Activated T-cell treated with anti-CD3 and anti-CD28 coated beads, Interleukin-2, amount 50 U/mL, for 1 hour (primary cell): ENCODE data around the gene MYO3B.
"Not testable (repeated sequence)": the region's sequence is repeated elsewhere in the genome, so short reads cannot be mapped to it uniquely, and the experiment has no call there.

Experiments used
- DNase-seq: peaks from one replicate; pipeline ENCODE4 v3.0.0-alpha.2; 2020

The MYO3B gene

GRCh38 chr2:170674282-170674681, 496.3 kb downstream of the MYO3B start:
- DNase-seq, result not testable (repeated sequence)

DNA sequence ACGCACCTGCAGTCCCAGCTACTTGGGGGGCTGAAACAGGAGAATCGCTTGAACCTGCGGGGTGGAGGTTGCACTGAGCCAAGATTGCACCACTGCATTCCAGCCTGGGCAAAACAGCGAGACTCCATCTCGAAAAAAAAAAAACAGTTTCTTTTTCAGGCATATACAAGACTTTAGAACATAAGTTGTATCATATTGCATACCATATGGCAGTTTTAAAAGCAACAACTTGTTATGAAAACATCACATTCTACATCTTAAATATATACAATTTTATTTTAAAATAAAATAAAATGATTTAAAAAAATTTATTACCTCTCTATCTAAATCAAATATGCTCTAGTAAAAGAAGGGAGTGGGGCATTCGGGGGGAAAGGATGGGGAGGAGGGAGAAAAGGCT, 497.8 kb downstream of the MYO3B start:
- DNase-seq, result no peak

DNA sequence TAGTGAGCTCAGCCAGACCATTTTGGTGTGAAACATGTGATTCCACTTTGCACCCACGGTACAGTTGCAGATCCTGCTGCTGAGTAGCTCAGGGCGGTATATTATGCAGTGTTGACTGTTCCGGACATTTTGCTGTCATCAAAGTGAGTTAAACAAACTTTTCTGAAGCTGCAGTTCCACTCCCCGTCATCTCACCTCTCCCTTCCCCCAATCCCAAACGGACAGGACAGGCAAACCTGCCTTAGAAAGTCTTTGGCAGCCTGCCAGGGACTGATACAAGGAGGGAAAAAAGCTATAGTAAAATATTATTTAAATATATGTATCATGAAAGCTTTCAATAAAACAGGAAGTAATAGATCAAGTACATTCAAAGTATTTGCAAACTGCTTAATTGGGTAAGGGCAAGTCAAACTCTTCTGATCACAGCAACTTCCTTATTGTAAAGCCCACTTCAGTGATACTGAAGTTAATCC, 501.7 kb downstream of the MYO3B start:
- DNase-seq, result no peak

DNA sequence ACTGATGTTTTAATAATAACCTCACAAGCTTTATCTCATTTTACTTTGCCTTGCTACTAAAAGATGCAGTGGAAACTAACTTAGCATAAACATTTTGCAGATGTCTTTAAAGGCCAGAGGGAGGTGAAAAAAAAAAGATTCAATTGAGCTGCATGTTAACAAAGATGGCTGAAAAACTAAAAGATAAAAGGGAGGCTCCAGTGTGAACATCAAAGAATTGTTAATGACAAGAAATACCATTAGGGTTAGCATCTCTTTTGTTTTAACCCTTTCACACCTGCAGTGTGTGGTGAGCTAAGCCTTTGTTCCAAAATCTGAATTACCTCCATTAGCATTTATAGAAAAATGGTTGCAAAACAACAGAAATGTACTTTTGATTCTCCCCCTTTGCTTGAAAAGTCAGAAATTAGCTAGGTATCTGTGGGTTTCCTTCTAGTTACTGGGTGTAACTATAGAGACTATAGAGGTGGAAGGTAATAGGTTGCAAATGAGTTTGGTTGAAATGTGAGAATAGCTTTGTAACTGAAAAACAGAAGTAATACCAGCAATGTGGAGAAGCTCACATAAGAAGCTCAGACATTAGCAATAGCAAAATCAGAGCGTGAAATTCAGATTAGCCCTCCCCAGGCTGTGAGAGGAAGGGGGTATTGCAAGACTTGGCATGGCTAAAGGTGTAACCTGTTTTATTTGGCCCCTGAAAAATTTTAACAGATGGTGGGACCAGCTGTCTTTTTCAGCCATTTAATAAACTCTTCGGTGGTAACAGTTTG, 502.4 kb downstream of the MYO3B start:
- no peak for DNase-seq

- DNase-seq, result no peak
Measured at GRCh38 chr2:170681311-170681710, 503.4 kb downstream of the MYO3B start.

- DNase-seq, result no peak
Measured at GRCh38 chr2:170685591-170685990, 507.6 kb downstream of the MYO3B start.

DNA sequence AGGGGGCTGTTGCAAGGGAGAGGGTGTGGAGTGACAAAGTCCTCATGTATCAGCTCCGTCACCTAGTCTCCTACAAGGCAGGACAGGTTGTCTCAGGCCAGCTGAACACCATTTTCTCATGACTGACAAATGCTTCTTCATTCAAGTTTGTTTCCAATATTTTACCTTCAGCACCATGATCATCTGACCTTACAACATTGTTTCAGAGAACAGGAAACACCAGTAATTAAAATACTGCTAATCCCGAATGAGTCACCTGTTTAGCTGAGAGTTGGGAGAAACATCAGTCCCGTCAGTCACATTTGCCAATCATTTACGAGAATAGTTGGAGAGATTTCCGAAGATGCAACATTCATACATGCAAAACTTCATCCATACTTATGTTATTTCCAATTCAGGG, 511.5 kb downstream of the MYO3B start:
- DNase-seq, result no peak

- DNase-seq, result no peak
Measured at GRCh38 chr2:170690640-170691039, 512.7 kb downstream of the MYO3B start.

DNA sequence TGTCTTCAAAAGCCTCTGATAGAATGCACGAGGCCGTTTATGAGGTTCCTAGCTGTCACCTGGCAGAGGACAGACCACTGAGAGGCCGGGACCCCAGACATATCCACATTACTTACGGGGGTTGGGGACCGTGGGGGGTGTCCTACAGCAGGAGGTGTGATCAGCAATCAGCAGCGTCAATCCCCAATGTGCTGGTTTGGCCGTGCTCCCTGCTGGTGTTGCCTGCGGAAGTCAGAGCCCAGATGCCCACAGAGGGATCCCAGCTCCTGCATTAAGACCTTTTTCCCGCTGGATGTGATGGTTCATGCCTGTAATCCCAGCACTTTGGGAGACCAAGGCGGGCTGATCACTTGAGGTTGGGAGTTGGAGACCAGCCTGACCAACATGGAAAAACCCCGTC, 516.4 kb downstream of the MYO3B start:
- no peak for DNase-seq

DNA sequence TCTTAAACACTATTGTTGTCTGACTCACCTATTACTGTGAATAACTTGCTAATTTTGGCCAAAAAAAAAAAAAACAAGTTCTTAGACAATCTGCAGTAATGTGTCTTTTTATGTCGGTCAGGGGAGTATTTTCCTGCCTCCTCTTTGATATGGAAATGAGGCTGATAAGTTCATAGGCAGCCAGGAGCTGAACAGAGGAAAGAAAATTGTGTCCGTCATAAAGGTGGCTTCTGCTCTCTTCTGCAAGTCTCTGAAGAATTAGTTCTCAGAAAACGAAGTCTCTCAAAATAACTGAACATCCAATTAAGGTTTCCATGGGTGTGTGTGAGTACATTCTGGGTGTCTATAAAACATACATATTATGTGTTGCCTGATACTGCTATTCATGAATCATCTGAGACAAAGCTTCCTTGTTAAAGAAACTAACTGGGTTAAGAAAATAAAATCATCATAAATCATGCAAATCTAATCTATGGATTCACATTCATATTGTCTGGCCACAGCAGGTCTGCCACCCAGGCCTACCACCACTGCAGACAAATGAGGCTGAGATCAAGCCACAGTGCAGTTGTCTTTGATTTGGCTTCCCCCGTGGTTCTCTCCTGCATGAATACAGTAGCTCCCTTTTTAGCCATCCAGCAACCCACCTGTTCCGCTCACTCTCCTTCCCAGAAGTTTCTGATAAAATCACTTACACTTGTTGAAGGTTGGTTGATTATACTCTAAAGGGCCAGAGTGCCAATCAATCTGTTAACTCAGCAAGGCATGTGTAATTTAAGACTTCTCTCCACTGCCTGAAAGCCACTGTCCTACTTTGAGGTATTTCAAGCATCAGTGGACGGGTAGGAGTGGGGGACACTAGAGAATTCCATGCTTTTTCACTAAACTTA, 517.8 kb downstream of the MYO3B start:
- no peak for DNase-seq

DNA sequence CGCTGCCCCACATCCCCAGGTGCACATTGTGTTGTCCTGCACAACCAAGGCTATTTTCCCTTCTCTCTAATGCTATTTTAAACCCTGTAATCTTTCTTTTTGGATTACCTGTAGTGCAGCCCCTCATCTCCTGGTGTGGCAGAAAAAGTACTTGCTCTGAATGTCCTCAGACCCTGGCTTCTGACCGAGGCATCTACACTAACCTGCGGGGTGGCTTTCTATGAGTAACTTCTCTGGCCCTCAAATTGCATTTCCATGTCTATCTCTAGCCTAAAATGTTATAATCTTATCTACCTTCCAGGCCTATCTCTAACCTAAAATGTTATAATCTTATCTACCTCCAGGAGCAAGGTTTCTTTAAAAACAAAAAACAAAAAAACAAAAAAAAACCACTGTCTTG, 519.0 kb downstream of the MYO3B start:
- DNase-seq, result no peak

- DNase-seq, result no peak
Measured at GRCh38 chr2:170701011-170701410, 523.1 kb downstream of the MYO3B start.

- DNase-seq, result no peak
Measured at GRCh38 chr2:170703776-170704476, 526.0 kb downstream of the MYO3B start.
